Activated naive CD4-positive, alpha-beta T cell treated with anti-CD3 and anti-CD28 coated beads, Interleukin-2, amount 10 ng/mL, durations not matched to agents 5 hours and 36 hours (primary cell): ENCODE measurements around the gene IFI6. TPM values are rescaled to one million over a fixed set of nuclear protein-coding genes. Genes with fewer than 3 reads are reported as not detected.

ENCODE experiments used
- total RNA-seq, 2 experiments: library from RNA; stranded (reverse); gene quantifications; one replicate each; pipeline ENCODE4 v1.2.3, GENCODE V29; 2021

Gene IFI6, protein sequence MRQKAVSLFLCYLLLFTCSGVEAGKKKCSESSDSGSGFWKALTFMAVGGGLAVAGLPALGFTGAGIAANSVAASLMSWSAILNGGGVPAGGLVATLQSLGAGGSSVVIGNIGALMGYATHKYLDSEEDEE
- 10 to 100 TPM; 57.2 to 62.7 TPM for total RNA-seq

DNA sequence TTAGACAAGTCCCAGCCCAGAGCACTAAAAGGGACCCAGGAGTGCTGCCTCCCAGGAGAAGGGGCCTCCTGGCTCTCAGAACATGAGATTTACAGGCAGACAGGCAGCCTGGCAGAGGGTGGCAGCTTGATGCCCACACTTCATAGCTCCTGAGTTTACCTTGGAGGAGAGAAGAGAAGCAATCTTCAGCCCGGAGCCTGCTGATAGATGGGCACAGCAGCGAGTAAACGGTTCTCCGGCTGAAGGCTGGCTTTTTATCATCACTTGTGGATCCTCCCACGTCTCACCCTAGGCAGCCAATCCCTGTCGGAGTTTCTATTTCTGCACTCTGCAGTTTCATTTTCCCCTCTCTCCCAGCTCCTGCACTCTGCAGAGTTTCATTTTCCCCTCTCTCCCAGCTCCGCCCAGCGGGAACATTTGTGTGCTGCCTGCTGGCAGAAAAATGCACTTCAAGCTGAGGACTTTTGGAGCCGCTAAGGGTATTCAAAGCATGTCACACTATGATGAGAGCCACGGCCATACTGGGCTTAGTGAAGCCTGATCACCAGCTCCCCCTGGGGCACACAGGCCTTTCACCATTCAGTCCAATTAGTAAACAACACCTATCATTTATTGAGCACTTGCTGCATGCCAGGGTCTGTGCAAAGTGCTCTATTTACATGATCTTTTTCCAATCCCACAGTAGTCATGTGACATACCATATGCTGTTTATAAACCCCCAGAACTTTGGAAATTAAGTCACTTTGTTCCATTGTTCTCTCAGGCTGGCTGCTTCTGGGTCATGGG lies at the start of gene IFI6:
TSS of gene IFI6 (minus strand) at position 229 of the 786 bp plus-strand sequence. CDS start 2,878 bp downstream, outside the sequence.

DNA sequence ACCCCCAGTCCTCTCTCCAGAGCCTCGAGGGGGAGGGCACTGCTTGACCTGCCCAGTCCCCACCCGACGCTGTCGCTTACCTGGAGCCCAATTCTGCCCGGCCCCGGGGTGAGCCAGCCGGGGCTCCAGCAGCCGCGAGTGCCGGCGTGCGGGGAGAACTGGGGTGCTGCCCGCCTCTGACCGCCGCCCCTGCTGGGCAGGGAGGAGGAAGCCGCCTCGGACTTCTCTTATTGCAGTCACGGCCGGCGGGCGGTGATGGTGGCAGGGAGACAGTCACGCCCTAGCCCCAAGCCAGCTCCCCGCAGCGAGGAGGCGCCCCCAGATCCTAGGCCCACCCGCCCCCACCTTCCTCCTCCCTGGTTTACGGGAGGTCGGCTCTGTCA lies 37.0 kb downstream of the IFI6 start, which contains the start of gene FGR:
TSS of gene FGR (minus strand) at position 201 of the 383 bp plus-strand sequence. CDS start 11,269 bp downstream, outside the sequence.

Other genes with a start within 250 kb of the IFI6 start
- gene WASF2, start 182.0 kb downstream of the IFI6 start, total RNA-seq, result 100 to 1,000 TPM; 139 TPM
- 10 to 100 TPM; 24.6 to 28.9 TPM for gene AHDC1, start 68.0 kb downstream of the IFI6 start, total RNA-seq
- under 1 TPM; 0.23 to 0.24 TPM for gene FGR, start 37.0 kb downstream of the IFI6 start, total RNA-seq
- gene FAM76A, start 53.8 kb upstream of the IFI6 start, total RNA-seq, result 10 to 100 TPM; 15.5 to 20.1 TPM
- gene STX12, start 101.0 kb upstream of the IFI6 start, total RNA-seq, result 10 to 100 TPM; 26.0 to 27.9 TPM
- 10 to 100 TPM; 46.5 to 47.4 TPM for gene PPP1R8, start 158.6 kb upstream of the IFI6 start, total RNA-seq
- 10 to 100 TPM; 52.3 to 56.8 TPM for gene THEMIS2, start 200.4 kb upstream of the IFI6 start, total RNA-seq
- 10 to 100 TPM; 61.5 to 63.9 TPM for gene RPA2, start 242.4 kb upstream of the IFI6 start, total RNA-seq